GM21381 (cell line): ENCODE measurements around the gene CCDC183.
"Not testable (repeated sequence)": the region's sequence is repeated elsewhere in the genome, so short reads cannot be mapped to it uniquely, and the experiment has no call there.

Experiments
- ATAC-seq: cut with Tn5 transposase; IDR thresholded peaks from one replicate; pipeline ENCODE4 v1.9.1; 2021; ENCODE audit warnings: mild to moderate bottlenecking, moderate library complexity; ENCODE audit not compliant: unreplicated experiment

The CCDC183 gene

GRCh38 chr9:136784249-136784996 lies 11.7 kb upstream of the CCDC183 start:
- no peak for ATAC-seq

GRCh38 chr9:136784997-136785361 lies 11.2 kb upstream of the CCDC183 start:
- no peak for ATAC-seq

GRCh38 chr9:136785565-136786355 lies 10.4 kb upstream of the CCDC183 start:
- not testable (repeated sequence) for ATAC-seq

- no peak for ATAC-seq
These were observed 9.7 kb upstream of the CCDC183 start for GRCh38 chr9:136786451-136786850.

- ATAC-seq: not testable (repeated sequence)
These were observed 9.2 kb upstream of the CCDC183 start for GRCh38 chr9:136786983-136787382.

GRCh38 chr9:136787690-136788400 lies 8.3 kb upstream of the CCDC183 start:
- no peak for ATAC-seq

- not testable (repeated sequence) for ATAC-seq
These were observed 7.3 kb upstream of the CCDC183 start for GRCh38 chr9:136788644-136789522.

GRCh38 chr9:136789523-136789937 lies 6.6 kb upstream of the CCDC183 start:
- no peak for ATAC-seq

- peak; percentile 84 for ATAC-seq
These were observed 5.3 kb upstream of the CCDC183 start, which contains the start of gene TMEM141 for GRCh38 chr9:136790640-136791515. Gene TMEM141, plus strand, starts transcription at chr9:136791344. Its CDS starts 27 bp downstream, at chr9:136791371.

GRCh38 chr9:136791516-136792276 lies 4.4 kb upstream of the CCDC183 start:
- ATAC-seq: no peak

- no peak for ATAC-seq
These were observed 3.6 kb upstream of the CCDC183 start for GRCh38 chr9:136792321-136793085.

GRCh38 chr9:136793086-136793946 lies 2.8 kb upstream of the CCDC183 start:
- no peak for ATAC-seq

GRCh38 chr9:136794281-136794999 lies 1.7 kb upstream of the CCDC183 start:
- no peak for ATAC-seq

- no peak for ATAC-seq
These were observed 1.2 kb upstream of the CCDC183 start for GRCh38 chr9:136795000-136795348.

GRCh38 chr9:136796775-136797347 lies 723 bp downstream of the CCDC183 start:
- ATAC-seq: not testable (repeated sequence)

- ATAC-seq: no peak
These were observed 2.6 kb downstream of the CCDC183 start for GRCh38 chr9:136798708-136799078.
